ENCODE measurements around the gene SLA2. TPM values are rescaled to one million over a fixed set of nuclear protein-coding genes. Genes with fewer than 3 reads are reported as not detected.

The SLA2 gene
- total RNA-seq, 1 experiment from 2014 or later: not detected

- POLR2A ChIA-PET: interaction anchor here (2.0 kb wide), 1 partner anchor 43 kb away, joined by 6 read pairs; the partner anchor contains the start of gene RAB5IF
- Mint-ChIP-seq H3K36me3 (ENCODE audit: insufficient read depth, unreplicated experiment) (no peaks in the 10 kb centered on the region), H3K27me3 (ENCODE audit: insufficient read depth, unreplicated experiment) (no peaks in the 10 kb centered on the region), H3K4me3 (ENCODE audit: unreplicated experiment) (no peak overlapping the region), H3K4me1 (ENCODE audit: insufficient read depth, unreplicated experiment) (no peaks in the 10 kb centered on the region), H3K9me3 (ENCODE audit: unreplicated experiment) (peaks cover 10% of the 10 kb centered on the region), H3K27ac (ENCODE audit: low read depth, unreplicated experiment) (no peak overlapping the region)
- BruUV-seq (replicated peaks): no TSS peak
- no peak for DNase-seq (ENCODE audit: unreplicated experiment)
- CTCF ChIA-PET: interaction anchor here (0.6 to 2.5 kb wide), 2 partner anchors 29 to 263 kb away, joined by 3 to 13 read pairs; no protein-coding TSS in a partner anchor
- no peak for TF ChIP-seq CTCF (IDR thresholded peaks at IDR 0.05; ENCODE audit: unreplicated experiment)
- intact Hi-C loops (cut with micrococcal nuclease): no loop called here
Measured at GRCh38 chr20:36562724-36563123, 83.3 kb downstream of the SLA2 start.

Other genes starting within 250 kb of the SLA2 start
- 4.3 and 7.9 TPM in 2 replicates for gene MYL9, start 104.7 kb downstream of the SLA2 start, total RNA-seq (2022)
- gene TGIF2, start 72.6 kb downstream of the SLA2 start, total RNA-seq (2022): 5.9 and 9.7 TPM in 2 replicates
- gene RAB5IF, start 40.4 kb downstream of the SLA2 start, total RNA-seq (2022): 112 and 125 TPM in 2 replicates
- gene NDRG3, start 99.9 kb upstream of the SLA2 start, total RNA-seq (2022): 7.5 and 10.3 TPM in 2 replicates
- 7.8 and 8.4 TPM in 2 replicates for gene DSN1, start 127.6 kb upstream of the SLA2 start, total RNA-seq (2022)
- not detected in 2 replicates for gene TLDC2, start 229.9 kb upstream of the SLA2 start, total RNA-seq (2022)